GM23338 (cell line): Measurements from ENCODE around the gene GTF3C6.

Experiments
- CREB1 ChIP-seq: fragments of 250-450 bp; sonication (Bioruptor Pico); IDR thresholded peaks from 2 replicates; pipeline ENCODE4 v1.5.0; 2020; ENCODE audit warnings: low read depth, mild to moderate bottlenecking, moderate library complexity
- EZH2 ChIP-seq: fragments of 200-600 bp; sonication (generic); IDR thresholded peaks from one replicate; pipeline ENCODE4 v1.8.0; 2017; ENCODE audit warnings: antibody characterized with exemption, mild to moderate bottlenecking, low read depth; ENCODE audit not compliant: unreplicated experiment
- EZH2phosphoT487 ChIP-seq: fragments of 200-600 bp; sonication (generic); IDR thresholded peaks from one replicate; pipeline ENCODE4 v1.8.1; 2018; ENCODE audit warnings: antibody characterized with exemption; ENCODE audit not compliant: unreplicated experiment
- JUNB ChIP-seq: IDR thresholded peaks from one replicate; pipeline ENCODE4 v1.6.1; 2016; ENCODE audit warnings: antibody characterized with exemption; ENCODE audit not compliant: unreplicated experiment
- POLR2AphosphoS5 ChIP-seq: IDR thresholded peaks from 2 replicates; pipeline ENCODE4 v1.6.1; 2016; ENCODE audit warnings: antibody characterized with exemption, low read depth
- ZNF114 ChIP-seq: fragments of 250-450 bp; sonication (Bioruptor Pico); IDR thresholded peaks from 2 replicates; pipeline ENCODE4 v1.5.0; 2020; ENCODE audit warnings: mild to moderate bottlenecking, moderate library complexity
- ZNF331 ChIP-seq: fragments of 250-450 bp; sonication (Bioruptor Pico); IDR thresholded peaks from 2 replicates; pipeline ENCODE4 v1.5.0; 2020; ENCODE audit warnings: low read depth, mild to moderate bottlenecking, moderate library complexity
- TF ChIP-seq, protein P1 (sequence below), 2 experiments: fragments of 200-600 bp in 1 of 2; sonication (generic) in 1 of 2; conservative IDR thresholded peaks; 2 replicates each; pipeline versions ENCODE4 v1.5.1 to v1.6.1; 2016 to 2017; ENCODE audit warnings: antibody characterized with exemption in 2 of 2, low read depth in 2 of 2, mild to moderate bottlenecking in 2 of 2, moderate library complexity in 1 of 2
- TF ChIP-seq, protein P2 (sequence below): IDR thresholded peaks from 2 replicates; pipeline ENCODE4 v1.6.1; 2016; ENCODE audit warnings: antibody characterized with exemption
- TF ChIP-seq, protein P3 (sequence below): fragments of 250-450 bp; sonication (Bioruptor Pico); IDR thresholded peaks from 2 replicates; pipeline ENCODE4 v1.5.0; 2020; ENCODE audit warnings: mild to moderate bottlenecking, moderate library complexity

DNA sequence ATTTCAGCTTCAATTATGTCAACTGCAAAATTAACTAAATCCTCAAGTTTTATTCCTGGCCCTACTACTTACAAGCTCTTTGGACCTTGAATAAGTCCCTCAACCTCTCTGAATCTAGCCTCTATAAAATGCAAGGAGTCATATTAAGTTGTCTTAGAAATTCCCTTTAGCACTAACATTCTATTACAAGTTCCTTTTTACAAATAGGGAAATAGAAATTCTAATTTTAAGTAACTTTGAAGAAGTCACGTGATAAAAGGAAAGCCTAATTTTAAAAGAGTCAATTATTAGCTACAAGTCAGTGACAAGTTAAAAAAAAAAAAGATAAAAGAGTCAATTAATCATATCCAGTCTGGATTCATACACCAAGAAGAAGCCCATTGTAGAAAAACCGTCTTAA lies 24.6 kb upstream of the GTF3C6 start:
- TF ChIP-seq, protein P1, sequence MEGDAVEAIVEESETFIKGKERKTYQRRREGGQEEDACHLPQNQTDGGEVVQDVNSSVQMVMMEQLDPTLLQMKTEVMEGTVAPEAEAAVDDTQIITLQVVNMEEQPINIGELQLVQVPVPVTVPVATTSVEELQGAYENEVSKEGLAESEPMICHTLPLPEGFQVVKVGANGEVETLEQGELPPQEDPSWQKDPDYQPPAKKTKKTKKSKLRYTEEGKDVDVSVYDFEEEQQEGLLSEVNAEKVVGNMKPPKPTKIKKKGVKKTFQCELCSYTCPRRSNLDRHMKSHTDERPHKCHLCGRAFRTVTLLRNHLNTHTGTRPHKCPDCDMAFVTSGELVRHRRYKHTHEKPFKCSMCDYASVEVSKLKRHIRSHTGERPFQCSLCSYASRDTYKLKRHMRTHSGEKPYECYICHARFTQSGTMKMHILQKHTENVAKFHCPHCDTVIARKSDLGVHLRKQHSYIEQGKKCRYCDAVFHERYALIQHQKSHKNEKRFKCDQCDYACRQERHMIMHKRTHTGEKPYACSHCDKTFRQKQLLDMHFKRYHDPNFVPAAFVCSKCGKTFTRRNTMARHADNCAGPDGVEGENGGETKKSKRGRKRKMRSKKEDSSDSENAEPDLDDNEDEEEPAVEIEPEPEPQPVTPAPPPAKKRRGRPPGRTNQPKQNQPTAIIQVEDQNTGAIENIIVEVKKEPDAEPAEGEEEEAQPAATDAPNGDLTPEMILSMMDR (conservative IDR thresholded peaks at IDR 0.05; ENCODE audit: low read depth in 2 of 2) = no peak
- TF ChIP-seq CREB1 (CRISPR knock-in tag) = no peak
- TF ChIP-seq ZNF114 (CRISPR knock-in tag) = no peak
- no peak for TF ChIP-seq EZH2phosphoT487
- no peak for TF ChIP-seq JUNB
- TF ChIP-seq EZH2 = no peak
- no peak for TF ChIP-seq POLR2AphosphoS5
- TF ChIP-seq, protein P2, sequence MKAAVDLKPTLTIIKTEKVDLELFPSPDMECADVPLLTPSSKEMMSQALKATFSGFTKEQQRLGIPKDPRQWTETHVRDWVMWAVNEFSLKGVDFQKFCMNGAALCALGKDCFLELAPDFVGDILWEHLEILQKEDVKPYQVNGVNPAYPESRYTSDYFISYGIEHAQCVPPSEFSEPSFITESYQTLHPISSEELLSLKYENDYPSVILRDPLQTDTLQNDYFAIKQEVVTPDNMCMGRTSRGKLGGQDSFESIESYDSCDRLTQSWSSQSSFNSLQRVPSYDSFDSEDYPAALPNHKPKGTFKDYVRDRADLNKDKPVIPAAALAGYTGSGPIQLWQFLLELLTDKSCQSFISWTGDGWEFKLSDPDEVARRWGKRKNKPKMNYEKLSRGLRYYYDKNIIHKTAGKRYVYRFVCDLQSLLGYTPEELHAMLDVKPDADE = no peak
- TF ChIP-seq, protein P3, sequence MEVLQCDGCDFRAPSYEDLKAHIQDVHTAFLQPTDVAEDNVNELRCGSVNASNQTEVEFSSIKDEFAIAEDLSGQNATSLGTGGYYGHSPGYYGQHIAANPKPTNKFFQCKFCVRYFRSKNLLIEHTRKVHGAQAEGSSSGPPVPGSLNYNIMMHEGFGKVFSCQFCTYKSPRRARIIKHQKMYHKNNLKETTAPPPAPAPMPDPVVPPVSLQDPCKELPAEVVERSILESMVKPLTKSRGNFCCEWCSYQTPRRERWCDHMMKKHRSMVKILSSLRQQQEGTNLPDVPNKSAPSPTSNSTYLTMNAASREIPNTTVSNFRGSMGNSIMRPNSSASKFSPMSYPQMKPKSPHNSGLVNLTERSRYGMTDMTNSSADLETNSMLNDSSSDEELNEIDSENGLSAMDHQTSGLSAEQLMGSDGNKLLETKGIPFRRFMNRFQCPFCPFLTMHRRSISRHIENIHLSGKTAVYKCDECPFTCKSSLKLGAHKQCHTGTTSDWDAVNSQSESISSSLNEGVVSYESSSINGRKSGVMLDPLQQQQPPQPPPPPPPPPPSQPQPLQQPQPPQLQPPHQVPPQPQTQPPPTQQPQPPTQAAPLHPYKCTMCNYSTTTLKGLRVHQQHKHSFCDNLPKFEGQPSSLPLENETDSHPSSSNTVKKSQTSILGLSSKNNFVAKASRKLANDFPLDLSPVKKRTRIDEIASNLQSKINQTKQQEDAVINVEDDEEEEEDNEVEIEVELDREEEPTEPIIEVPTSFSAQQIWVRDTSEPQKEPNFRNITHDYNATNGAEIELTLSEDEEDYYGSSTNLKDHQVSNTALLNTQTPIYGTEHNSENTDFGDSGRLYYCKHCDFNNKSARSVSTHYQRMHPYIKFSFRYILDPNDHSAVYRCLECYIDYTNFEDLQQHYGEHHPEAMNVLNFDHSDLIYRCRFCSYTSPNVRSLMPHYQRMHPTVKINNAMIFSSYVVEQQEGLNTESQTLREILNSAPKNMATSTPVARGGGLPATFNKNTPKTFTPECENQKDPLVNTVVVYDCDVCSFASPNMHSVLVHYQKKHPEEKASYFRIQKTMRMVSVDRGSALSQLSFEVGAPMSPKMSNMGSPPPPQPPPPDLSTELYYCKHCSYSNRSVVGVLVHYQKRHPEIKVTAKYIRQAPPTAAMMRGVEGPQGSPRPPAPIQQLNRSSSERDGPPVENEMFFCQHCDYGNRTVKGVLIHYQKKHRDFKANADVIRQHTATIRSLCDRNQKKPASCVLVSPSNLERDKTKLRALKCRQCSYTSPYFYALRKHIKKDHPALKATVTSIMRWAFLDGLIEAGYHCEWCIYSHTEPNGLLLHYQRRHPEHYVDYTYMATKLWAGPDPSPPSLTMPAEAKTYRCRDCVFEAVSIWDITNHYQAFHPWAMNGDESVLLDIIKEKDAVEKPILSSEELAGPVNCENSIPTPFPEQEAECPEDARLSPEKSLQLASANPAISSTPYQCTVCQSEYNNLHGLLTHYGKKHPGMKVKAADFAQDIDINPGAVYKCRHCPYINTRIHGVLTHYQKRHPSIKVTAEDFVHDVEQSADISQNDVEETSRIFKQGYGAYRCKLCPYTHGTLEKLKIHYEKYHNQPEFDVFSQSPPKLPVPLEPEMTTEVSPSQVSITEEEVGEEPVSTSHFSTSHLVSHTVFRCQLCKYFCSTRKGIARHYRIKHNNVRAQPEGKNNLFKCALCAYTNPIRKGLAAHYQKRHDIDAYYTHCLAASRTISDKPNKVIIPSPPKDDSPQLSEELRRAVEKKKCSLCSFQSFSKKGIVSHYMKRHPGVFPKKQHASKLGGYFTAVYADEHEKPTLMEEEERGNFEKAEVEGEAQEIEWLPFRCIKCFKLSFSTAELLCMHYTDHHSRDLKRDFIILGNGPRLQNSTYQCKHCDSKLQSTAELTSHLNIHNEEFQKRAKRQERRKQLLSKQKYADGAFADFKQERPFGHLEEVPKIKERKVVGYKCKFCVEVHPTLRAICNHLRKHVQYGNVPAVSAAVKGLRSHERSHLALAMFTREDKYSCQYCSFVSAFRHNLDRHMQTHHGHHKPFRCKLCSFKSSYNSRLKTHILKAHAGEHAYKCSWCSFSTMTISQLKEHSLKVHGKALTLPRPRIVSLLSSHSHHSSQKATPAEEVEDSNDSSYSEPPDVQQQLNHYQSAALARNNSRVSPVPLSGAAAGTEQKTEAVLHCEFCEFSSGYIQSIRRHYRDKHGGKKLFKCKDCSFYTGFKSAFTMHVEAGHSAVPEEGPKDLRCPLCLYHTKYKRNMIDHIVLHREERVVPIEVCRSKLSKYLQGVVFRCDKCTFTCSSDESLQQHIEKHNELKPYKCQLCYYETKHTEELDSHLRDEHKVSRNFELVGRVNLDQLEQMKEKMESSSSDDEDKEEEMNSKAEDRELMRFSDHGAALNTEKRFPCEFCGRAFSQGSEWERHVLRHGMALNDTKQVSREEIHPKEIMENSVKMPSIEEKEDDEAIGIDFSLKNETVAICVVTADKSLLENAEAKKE (CRISPR knock-in tag) = no peak
- TF ChIP-seq ZNF331 (CRISPR knock-in tag) = no peak
